Panc1 (cell line): ENCODE results near the gene UBE2U.

Source experiments
- TF ChIP-seq, protein P1 (sequence below): fragments of 450-650 bp; IDR thresholded peaks from 2 replicates; pipeline ENCODE4 v1.5.1; 2017; ENCODE audit warnings: mild to moderate bottlenecking
- TF ChIP-seq, protein P2 (sequence below), 2 experiments: IDR thresholded peaks; 2 replicates each; pipeline ENCODE4 v1.6.1; 2011 to 2012; ENCODE audit warnings: low read depth in 2 of 2, control low read depth in 1 of 2, low read length in 1 of 2, mild to moderate bottlenecking in 1 of 2, moderate library complexity in 1 of 2; ENCODE audit not compliant: insufficient read depth in 1 of 2

DNA sequence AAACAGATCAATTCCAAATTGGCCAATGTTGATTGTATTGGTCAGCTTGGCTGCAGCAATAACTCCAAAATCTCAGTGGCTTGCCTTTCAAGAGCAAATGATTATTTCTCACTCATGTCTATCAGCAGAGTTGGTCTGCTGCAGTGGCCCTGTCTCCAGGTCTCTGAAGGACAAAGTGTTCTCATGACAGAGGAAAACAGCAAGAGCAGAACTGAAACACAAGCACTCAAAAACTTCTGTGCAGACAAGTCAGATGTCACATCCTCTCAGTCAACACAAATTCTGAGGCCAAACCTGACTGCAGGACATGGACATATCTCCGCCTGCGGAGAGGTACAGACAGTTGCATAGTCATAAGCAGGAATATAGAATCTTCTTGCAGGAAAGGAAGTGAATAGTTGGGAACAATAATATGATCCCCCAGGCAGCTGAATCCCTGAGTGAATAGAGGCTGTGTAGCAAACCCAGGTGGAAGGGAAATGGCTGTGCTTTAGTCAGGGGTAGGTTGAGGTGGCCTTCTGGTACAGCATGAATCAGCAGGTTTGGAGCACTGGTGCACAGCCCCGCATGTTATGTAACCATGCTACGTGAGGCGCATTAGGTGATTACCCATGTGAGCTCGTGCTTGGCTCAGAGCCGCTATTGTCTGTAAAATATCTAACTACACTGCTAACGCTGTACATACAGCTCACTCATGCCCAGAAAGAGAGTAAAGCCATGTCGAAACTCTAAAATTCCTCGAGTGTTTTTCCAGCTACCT lies 17.1 kb upstream of the UBE2U start:
- TF ChIP-seq, protein P1, sequence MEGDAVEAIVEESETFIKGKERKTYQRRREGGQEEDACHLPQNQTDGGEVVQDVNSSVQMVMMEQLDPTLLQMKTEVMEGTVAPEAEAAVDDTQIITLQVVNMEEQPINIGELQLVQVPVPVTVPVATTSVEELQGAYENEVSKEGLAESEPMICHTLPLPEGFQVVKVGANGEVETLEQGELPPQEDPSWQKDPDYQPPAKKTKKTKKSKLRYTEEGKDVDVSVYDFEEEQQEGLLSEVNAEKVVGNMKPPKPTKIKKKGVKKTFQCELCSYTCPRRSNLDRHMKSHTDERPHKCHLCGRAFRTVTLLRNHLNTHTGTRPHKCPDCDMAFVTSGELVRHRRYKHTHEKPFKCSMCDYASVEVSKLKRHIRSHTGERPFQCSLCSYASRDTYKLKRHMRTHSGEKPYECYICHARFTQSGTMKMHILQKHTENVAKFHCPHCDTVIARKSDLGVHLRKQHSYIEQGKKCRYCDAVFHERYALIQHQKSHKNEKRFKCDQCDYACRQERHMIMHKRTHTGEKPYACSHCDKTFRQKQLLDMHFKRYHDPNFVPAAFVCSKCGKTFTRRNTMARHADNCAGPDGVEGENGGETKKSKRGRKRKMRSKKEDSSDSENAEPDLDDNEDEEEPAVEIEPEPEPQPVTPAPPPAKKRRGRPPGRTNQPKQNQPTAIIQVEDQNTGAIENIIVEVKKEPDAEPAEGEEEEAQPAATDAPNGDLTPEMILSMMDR = no peak
- TF ChIP-seq, protein P2, sequence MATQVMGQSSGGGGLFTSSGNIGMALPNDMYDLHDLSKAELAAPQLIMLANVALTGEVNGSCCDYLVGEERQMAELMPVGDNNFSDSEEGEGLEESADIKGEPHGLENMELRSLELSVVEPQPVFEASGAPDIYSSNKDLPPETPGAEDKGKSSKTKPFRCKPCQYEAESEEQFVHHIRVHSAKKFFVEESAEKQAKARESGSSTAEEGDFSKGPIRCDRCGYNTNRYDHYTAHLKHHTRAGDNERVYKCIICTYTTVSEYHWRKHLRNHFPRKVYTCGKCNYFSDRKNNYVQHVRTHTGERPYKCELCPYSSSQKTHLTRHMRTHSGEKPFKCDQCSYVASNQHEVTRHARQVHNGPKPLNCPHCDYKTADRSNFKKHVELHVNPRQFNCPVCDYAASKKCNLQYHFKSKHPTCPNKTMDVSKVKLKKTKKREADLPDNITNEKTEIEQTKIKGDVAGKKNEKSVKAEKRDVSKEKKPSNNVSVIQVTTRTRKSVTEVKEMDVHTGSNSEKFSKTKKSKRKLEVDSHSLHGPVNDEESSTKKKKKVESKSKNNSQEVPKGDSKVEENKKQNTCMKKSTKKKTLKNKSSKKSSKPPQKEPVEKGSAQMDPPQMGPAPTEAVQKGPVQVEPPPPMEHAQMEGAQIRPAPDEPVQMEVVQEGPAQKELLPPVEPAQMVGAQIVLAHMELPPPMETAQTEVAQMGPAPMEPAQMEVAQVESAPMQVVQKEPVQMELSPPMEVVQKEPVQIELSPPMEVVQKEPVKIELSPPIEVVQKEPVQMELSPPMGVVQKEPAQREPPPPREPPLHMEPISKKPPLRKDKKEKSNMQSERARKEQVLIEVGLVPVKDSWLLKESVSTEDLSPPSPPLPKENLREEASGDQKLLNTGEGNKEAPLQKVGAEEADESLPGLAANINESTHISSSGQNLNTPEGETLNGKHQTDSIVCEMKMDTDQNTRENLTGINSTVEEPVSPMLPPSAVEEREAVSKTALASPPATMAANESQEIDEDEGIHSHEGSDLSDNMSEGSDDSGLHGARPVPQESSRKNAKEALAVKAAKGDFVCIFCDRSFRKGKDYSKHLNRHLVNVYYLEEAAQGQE (IDR thresholded peaks at IDR 0.05; ENCODE audit: insufficient read depth in 1 of 2, low read depth in 2 of 2, low read length in 1 of 2) = no peak
